Body of pancreas (tissue), 4 donors: ENCODE measurements around the gene COX6A2. TPM values are rescaled to one million over a fixed set of nuclear protein-coding genes. Genes with fewer than 3 reads are reported as not detected.

ENCODE experiments used
- ATAC-seq: fragments of 150-250 bp; one replicate; pipeline ENCODE4 v1.9.1; 2016
- DNase-seq, 4 donors: peaks; one replicate each; pipeline ENCODE4 v3.0.0-alpha.2; 2019
- H3K27ac ChIP-seq, 4 donors: fragments of 200-600 bp; sonication (generic); 1 replicate in 3 of 4; 2 replicates in 1 of 4; pipeline versions ENCODE4 v1.5.1 to v1.6.1; 2016 to 2019; ENCODE audit warnings: mild to moderate bottlenecking in 1 of 4, mixed read lengths in 1 of 4, moderate library complexity in 1 of 4
- H3K27me3 ChIP-seq, 2 donors: fragments of 200-600 bp; sonication (generic); one replicate each; pipeline ENCODE4 v1.6.0; 2016; ENCODE audit warnings: mild to moderate bottlenecking in 1 of 2
- H3K36me3 ChIP-seq, 2 donors: fragments of 200-600 bp; sonication (generic); replicated peaks in 1 of 2; 2 replicates each; pipeline ENCODE4 v1.5.1; 2016; ENCODE audit warnings: low read depth in 2 of 2; ENCODE audit not compliant: insufficient read depth in 1 of 2
- H3K4me1 ChIP-seq: fragments of 200-600 bp; sonication (generic); one replicate; pipeline ENCODE4 v1.6.0; 2016
- H3K4me3 ChIP-seq, 2 donors: fragments of 200-600 bp; sonication (generic); 1 replicate in 1 of 2; 2 replicates in 1 of 2; pipeline ENCODE4 v1.5.1; 2016 to 2019
- H3K9me3 ChIP-seq, 3 donors: fragments of 200-600 bp; sonication (generic); 1 replicate in 2 of 3; 2 replicates in 1 of 3; pipeline ENCODE4 v1.5.1; 2016
- POLR2A ChIP-seq, 3 donors: fragments of 450-650 bp; IDR thresholded peaks; one replicate each; pipeline ENCODE4 v1.6.1; 2016; ENCODE audit warnings: antibody characterized with exemption in 3 of 3, mild to moderate bottlenecking in 2 of 3
- WGBS, 2 donors: methylation state at CpG; one replicate each; pipeline ENCODE4 v1.1.5; 2017; 5-methylcytosine and 5-hydroxymethylcytosine counted together
- intact Hi-C: fragments of 100-400 bp; cut with DNase I; formaldehyde crosslinking; loops from one replicate; pipeline ENCODE4 v1.15.1; 2023
- total RNA-seq, 2 donors: library from RNA; depleted of rRNA; stranded (reverse); fragments of >200 nt; gene quantifications; one replicate each; pipeline ENCODE4 v1.1.0, GENCODE V29; 2016
- TF ChIP-seq, protein P1 (sequence below), 7 experiments: fragments of 450-650 bp in 4 of 7; fragments of 200-600 bp in 3 of 7; sonication (generic) in 3 of 7; IDR thresholded peaks; one replicate each; pipeline ENCODE4 v1.5.1; 2016 to 2019; ENCODE audit warnings: antibody characterized with exemption in 7 of 7

COX6A2 gene
- total RNA-seq, 2 donors from 2014 or later: not detected

DNA sequence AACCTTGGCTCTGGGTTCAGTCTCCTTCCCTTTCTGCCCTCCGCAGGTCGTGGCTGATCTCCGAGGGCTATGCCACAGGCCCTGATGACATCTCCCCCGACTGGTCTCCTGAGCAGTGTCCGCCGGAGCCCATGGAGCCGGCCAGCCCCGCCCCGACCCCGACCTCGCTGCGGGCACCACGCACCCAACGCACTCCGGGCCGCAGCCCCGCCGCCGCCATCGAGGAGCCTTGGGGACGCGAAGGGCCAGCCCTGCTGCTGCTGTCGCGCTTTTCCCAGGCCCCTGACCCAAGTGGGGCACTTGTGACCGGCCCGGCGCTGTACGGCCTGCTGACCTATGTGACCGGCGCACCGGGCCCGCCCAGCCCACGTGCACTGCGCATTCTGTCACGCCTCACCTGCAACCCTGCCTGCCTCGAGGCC is 36.2 kb upstream of the COX6A2 start:
- peaks cover 0 to 12% of the 10 kb centered on the region in 2 donors for H3K36me3 ChIP-seq
- intact Hi-C loops: no loop called here
- DNase-seq (no peak), ATAC-seq (no peak)
- no peak overlapping the region for H3K27ac ChIP-seq
- H3K9me3 ChIP-seq: no peaks in the 10 kb centered on the region
- no peak overlapping the region for H3K4me3 ChIP-seq
- H3K4me1 ChIP-seq: peaks cover 9% of the 10 kb centered on the region
- 92 to 97% methylated on average over 14 to 33 of the region's 36 CpGs for WGBS, 2 donors
- no peaks in the 10 kb centered on the region for H3K27me3 ChIP-seq
- no peak for TF ChIP-seq POLR2A (IDR thresholded peaks at IDR 0.05)
- TF ChIP-seq, protein P1, sequence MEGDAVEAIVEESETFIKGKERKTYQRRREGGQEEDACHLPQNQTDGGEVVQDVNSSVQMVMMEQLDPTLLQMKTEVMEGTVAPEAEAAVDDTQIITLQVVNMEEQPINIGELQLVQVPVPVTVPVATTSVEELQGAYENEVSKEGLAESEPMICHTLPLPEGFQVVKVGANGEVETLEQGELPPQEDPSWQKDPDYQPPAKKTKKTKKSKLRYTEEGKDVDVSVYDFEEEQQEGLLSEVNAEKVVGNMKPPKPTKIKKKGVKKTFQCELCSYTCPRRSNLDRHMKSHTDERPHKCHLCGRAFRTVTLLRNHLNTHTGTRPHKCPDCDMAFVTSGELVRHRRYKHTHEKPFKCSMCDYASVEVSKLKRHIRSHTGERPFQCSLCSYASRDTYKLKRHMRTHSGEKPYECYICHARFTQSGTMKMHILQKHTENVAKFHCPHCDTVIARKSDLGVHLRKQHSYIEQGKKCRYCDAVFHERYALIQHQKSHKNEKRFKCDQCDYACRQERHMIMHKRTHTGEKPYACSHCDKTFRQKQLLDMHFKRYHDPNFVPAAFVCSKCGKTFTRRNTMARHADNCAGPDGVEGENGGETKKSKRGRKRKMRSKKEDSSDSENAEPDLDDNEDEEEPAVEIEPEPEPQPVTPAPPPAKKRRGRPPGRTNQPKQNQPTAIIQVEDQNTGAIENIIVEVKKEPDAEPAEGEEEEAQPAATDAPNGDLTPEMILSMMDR (IDR thresholded peaks at IDR 0.05): no peak

DNA sequence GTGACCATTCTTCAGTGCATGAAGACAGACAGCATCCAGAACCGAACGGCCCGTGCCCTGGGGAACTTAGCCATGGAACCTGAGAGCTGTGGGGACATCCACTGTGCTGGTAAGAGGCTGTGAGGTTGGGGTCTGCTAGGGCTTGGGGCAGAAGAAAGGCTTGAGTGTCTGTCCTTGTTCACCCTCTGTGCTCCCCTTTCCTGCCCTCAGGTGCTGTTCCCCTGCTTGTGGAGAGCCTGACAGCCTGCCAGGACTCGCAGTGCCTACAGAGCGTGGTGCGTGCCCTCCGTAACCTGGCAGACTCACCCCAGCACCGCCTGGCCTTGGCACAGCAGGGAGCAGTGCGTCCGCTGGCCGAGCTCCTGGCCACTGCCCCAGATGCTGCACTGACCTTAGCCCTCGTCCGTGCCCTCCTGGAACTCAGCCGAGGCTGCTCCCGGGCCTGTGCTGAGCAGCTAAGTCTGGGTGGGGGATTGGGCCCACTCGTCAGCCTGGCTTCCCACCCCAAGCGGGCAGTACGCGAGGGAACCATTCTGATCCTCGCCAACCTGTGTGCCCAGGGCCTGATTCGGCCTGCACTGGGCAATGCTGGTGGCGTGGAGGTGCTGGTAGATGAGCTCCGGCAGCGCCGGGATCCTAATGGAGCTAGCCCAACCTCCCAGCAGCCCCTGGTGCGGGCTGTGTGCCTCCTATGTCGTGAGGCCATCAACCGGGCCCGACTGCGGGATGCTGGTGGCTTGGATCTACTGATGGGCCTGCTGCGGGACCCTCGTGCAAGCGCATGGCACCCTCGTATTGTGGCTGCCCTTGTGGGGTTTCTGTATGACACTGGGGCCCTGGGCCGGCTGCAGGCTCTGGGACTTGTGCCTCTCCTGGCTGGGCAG is 34.0 kb upstream of the COX6A2 start:
- Histone ChIP-seq H3K27ac (no peak overlapping the region), H3K27me3 (no peaks in the 10 kb centered on the region), H3K36me3 (peaks cover 0 to 12% of the 10 kb centered on the region in 2 donors), H3K9me3 (no peaks in the 10 kb centered on the region), H3K4me3 (no peak overlapping the region), H3K4me1 (peaks cover 19% of the 10 kb centered on the region)
- TF ChIP-seq POLR2A (IDR thresholded peaks at IDR 0.05): no peak
- TF ChIP-seq, protein P1 (IDR thresholded peaks at IDR 0.05): no peak
- ATAC-seq (no peak), DNase-seq (no peak)
- intact Hi-C loops: no loop called here
- 89 to 90% methylated on average over 16 to 33 of the region's 35 CpGs for WGBS, 2 donors

DNA sequence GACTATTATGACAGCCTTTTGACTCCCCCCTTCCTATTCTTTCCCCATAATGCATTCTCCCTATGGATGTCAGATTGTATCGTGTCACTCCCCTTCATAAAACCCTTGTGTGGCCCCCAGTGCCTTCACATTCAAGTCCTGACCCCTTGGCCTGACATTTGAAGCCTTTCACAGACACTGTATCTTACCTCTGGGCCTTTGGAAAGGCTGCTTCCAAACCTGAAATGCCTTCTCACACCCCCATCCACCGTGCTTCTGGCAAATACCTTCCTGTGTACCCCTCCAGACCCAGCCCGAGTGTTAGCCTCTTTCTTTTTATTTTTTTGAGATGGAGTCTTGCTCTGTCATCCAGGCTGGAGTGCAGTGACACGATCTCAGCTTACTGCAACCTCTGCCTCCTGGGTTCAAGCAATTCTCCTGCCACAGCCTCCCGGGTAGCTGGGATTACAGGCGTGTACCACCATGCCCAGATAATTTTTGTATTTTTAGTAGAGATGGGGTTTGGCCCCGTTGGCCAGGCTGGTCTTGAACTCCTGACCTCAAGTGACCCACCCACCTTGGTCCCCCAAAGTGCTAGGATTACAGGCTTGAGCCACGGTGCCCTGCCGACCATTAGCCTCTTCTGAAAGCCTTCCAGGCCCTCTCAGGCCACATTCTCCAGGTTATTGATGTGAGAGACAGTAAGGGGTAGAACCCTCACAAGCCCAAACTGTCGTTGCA is 33.2 kb upstream of the COX6A2 start:
- ATAC-seq (no peak), DNase-seq (no peak)
- no peaks in the 10 kb centered on the region for H3K27me3 ChIP-seq
- H3K27ac ChIP-seq: no peak overlapping the region
- intact Hi-C loops: no loop called here
- H3K4me3 ChIP-seq: no peak overlapping the region
- no peak for TF ChIP-seq POLR2A (IDR thresholded peaks at IDR 0.05)
- TF ChIP-seq, protein P1 (IDR thresholded peaks at IDR 0.05): no peak
- peaks cover 0 to 12% of the 10 kb centered on the region in 2 donors for H3K36me3 ChIP-seq
- 80 to 83% methylated on average over 7 to 10 of the region's 10 CpGs for WGBS, 2 donors
- H3K9me3 ChIP-seq: no peaks in the 10 kb centered on the region
- H3K4me1 ChIP-seq: peaks cover 27% of the 10 kb centered on the region

DNA sequence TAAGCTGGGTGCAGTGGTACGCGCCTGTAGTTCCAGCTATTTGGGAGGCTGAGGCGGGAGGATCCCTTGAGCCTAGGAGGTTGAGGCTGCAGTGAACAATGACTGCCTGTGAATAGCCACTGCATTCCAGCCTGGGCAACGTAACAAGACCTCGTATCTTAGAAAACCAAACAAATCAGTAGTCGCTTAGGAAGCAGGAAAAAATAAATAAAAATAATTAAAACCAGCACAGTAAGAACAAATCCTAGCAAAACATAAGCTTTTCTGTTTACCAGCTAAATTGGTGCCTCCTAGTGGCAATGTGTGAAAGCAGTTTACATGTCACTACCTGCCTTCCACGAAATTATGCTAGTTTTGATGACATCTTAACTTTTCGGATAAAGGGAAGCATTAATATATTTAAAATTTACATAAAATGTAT is 32.4 kb upstream of the COX6A2 start:
- WGBS, 2 donors: 34 to 38% methylated on average over 8 of the region's 8 CpGs
- Histone ChIP-seq H3K36me3 (peaks cover 0 to 10% of the 10 kb centered on the region in 2 donors), H3K9me3 (no peaks in the 10 kb centered on the region), H3K27me3 (no peaks in the 10 kb centered on the region), H3K4me3 (no peak overlapping the region), H3K27ac (peak overlapping the region in 3 of 4 donors; percentile 98 to 100 (median 99)), H3K4me1 (peaks cover 34% of the 10 kb centered on the region)
- intact Hi-C loops: no loop called here
- TF ChIP-seq POLR2A (IDR thresholded peaks at IDR 0.05): no peak
- TF ChIP-seq, protein P1 (IDR thresholded peaks at IDR 0.05): peak; percentile 11 to 59 (median 55)
- no peak for ATAC-seq
- DNase-seq: peak in 1 of 4 donors; percentile 46
